ENCODE results near the gene CDH23.

Gene CDH23

GRCh38 chr10:71748671-71749191, 352.0 kb downstream of the CDH23 start:
- no peaks in the 10 kb centered on the region for H3K9me3 ChIP-seq (ENCODE audit: insufficient read depth, low read depth, low read length)
- no peaks in the 10 kb centered on the region for H3K79me2 ChIP-seq (ENCODE audit: control insufficient read depth, insufficient read depth, low read length, poor library complexity)
- peaks cover 6 to 10% of the 10 kb centered on the region in 2 experiments for H3K4me1 ChIP-seq (ENCODE audit: control insufficient read depth in 1 of 2, insufficient read depth in 2 of 2, low read length in 2 of 2)
- H3K14ac ChIP-seq (ENCODE audit: low read length) = no peak overlapping the region
- no peak overlapping the region for H4K91ac ChIP-seq (ENCODE audit: low read depth, low read length)
- H2BK120ac ChIP-seq (ENCODE audit: insufficient read depth, low read length, poor library complexity) = no peak overlapping the region
- no peaks in the 10 kb centered on the region for H3K27me3 ChIP-seq (ENCODE audit: insufficient read depth, low read length)
- WGBS (ENCODE audit: extremely low coverage, insufficient coverage, insufficient read length) = no CpG with 5 or more reads among the region's 15 CpGs
- H2BK5ac ChIP-seq (ENCODE audit: low read depth, low read length, poor library complexity) = no peak overlapping the region
- H3K9ac ChIP-seq (ENCODE audit: low read length) = no peak overlapping the region
- H3K23ac ChIP-seq (ENCODE audit: low read length) = no peak overlapping the region
- H3K36me3 ChIP-seq (ENCODE audit: control insufficient read depth in 1 of 2, insufficient read depth in 2 of 2, low read length in 2 of 2) = no peaks in the 10 kb centered on the region
- H3K79me1 ChIP-seq (ENCODE audit: low read length) = no peaks in the 10 kb centered on the region
- H3K4me3 ChIP-seq (ENCODE audit: low read depth, low read length) = no peak overlapping the region
- H2AK5ac ChIP-seq (ENCODE audit: low read length) = no peak overlapping the region
- H4K8ac ChIP-seq (ENCODE audit: low read depth, low read length) = no peak overlapping the region
- no peak overlapping the region for H3K4ac ChIP-seq (ENCODE audit: low read depth, low read length)
- H2AFZ ChIP-seq (ENCODE audit: insufficient read depth, low read length, poor library complexity) = no peak overlapping the region
- peak in 1 of 2 donors; percentile 12 for DNase-seq
- no peak overlapping the region for H4K12ac ChIP-seq (ENCODE audit: low read depth, low read length)
- H3K27ac ChIP-seq (ENCODE audit: low read depth, low read length) = no peak overlapping the region
- H3K18ac ChIP-seq (ENCODE audit: low read length) = no peak overlapping the region
- H2BK12ac ChIP-seq (ENCODE audit: low read length) = no peak overlapping the region
- no peak overlapping the region for H3K4me2 ChIP-seq (ENCODE audit: low read length)

- no peak overlapping the region for H2AK5ac ChIP-seq (ENCODE audit: low read length)
- no peak overlapping the region for H3K23ac ChIP-seq (ENCODE audit: low read length)
- no peak overlapping the region for H3K9ac ChIP-seq (ENCODE audit: low read length)
- no peaks in the 10 kb centered on the region for H3K27me3 ChIP-seq (ENCODE audit: insufficient read depth, low read length)
- no peak overlapping the region for H2BK120ac ChIP-seq (ENCODE audit: insufficient read depth, low read length, poor library complexity)
- H3K79me1 ChIP-seq (ENCODE audit: low read length) = no peaks in the 10 kb centered on the region
- H3K14ac ChIP-seq (ENCODE audit: low read length) = no peak overlapping the region
- H2BK12ac ChIP-seq (ENCODE audit: low read length) = no peak overlapping the region
- no peak overlapping the region for H3K4ac ChIP-seq (ENCODE audit: low read depth, low read length)
- no peak overlapping the region for H4K91ac ChIP-seq (ENCODE audit: low read depth, low read length)
- H2AFZ ChIP-seq (ENCODE audit: insufficient read depth, low read length, poor library complexity) = no peak overlapping the region
- DNase-seq = no peak
- no peaks in the 10 kb centered on the region for H3K36me3 ChIP-seq (ENCODE audit: control insufficient read depth in 1 of 2, insufficient read depth in 2 of 2, low read length in 2 of 2)
- H3K79me2 ChIP-seq (ENCODE audit: control insufficient read depth, insufficient read depth, low read length, poor library complexity) = no peaks in the 10 kb centered on the region
- H3K18ac ChIP-seq (ENCODE audit: low read length) = no peak overlapping the region
- H3K4me2 ChIP-seq (ENCODE audit: low read length) = no peak overlapping the region
- H2BK5ac ChIP-seq (ENCODE audit: low read depth, low read length, poor library complexity) = no peak overlapping the region
- H3K9me3 ChIP-seq (ENCODE audit: insufficient read depth, low read depth, low read length) = no peaks in the 10 kb centered on the region
- no CpG with 5 or more reads among the region's 4 CpGs for WGBS (ENCODE audit: extremely low coverage, insufficient coverage, insufficient read length)
- H3K4me1 ChIP-seq (ENCODE audit: control insufficient read depth in 1 of 2, insufficient read depth in 2 of 2, low read length in 2 of 2) = peaks cover 6 to 10% of the 10 kb centered on the region in 2 experiments
- no peak overlapping the region for H3K4me3 ChIP-seq (ENCODE audit: low read depth, low read length)
- no peak overlapping the region for H4K8ac ChIP-seq (ENCODE audit: low read depth, low read length)
- no peak overlapping the region for H4K12ac ChIP-seq (ENCODE audit: low read depth, low read length)
- H3K27ac ChIP-seq (ENCODE audit: low read depth, low read length) = no peak overlapping the region
Measured at GRCh38 chr10:71749396-71749795, 352.7 kb downstream of the CDH23 start.

- Histone ChIP-seq H3K14ac (ENCODE audit: low read length) (no peak overlapping the region), H3K9ac (ENCODE audit: low read length) (no peak overlapping the region), H3K79me1 (ENCODE audit: low read length) (no peaks in the 10 kb centered on the region), H4K12ac (ENCODE audit: low read depth, low read length) (no peak overlapping the region), H2BK12ac (ENCODE audit: low read length) (no peak overlapping the region), H3K4me1 (ENCODE audit: control insufficient read depth in 1 of 2, insufficient read depth in 2 of 2, low read length in 2 of 2) (peaks cover 6 to 10% of the 10 kb centered on the region in 2 experiments), H3K9me3 (ENCODE audit: insufficient read depth, low read depth, low read length) (peaks cover 2% of the 10 kb centered on the region), H2AFZ (ENCODE audit: insufficient read depth, low read length, poor library complexity) (no peak overlapping the region), H4K91ac (ENCODE audit: low read depth, low read length) (no peak overlapping the region), H3K4me3 (ENCODE audit: low read depth, low read length) (no peak overlapping the region), H3K36me3 (ENCODE audit: control insufficient read depth in 1 of 2, insufficient read depth in 2 of 2, low read length in 2 of 2) (no peaks in the 10 kb centered on the region), H2BK120ac (ENCODE audit: insufficient read depth, low read length, poor library complexity) (no peak overlapping the region), H3K27me3 (ENCODE audit: insufficient read depth, low read length) (no peaks in the 10 kb centered on the region), H2BK5ac (ENCODE audit: low read depth, low read length, poor library complexity) (no peak overlapping the region), H3K23ac (ENCODE audit: low read length) (no peak overlapping the region), H3K4ac (ENCODE audit: low read depth, low read length) (no peak overlapping the region), H3K18ac (ENCODE audit: low read length) (no peak overlapping the region), H4K8ac (ENCODE audit: low read depth, low read length) (no peak overlapping the region), H3K79me2 (ENCODE audit: control insufficient read depth, insufficient read depth, low read length, poor library complexity) (no peaks in the 10 kb centered on the region), H2AK5ac (ENCODE audit: low read length) (no peak overlapping the region), H3K4me2 (ENCODE audit: low read length) (no peak overlapping the region), H3K27ac (ENCODE audit: low read depth, low read length) (no peak overlapping the region)
- no peak for DNase-seq
- no CpG with 5 or more reads among the region's 15 CpGs for WGBS (ENCODE audit: extremely low coverage, insufficient coverage, insufficient read length)
Measured at GRCh38 chr10:71750124-71750841, 353.6 kb downstream of the CDH23 start.

- no peaks in the 10 kb centered on the region for H3K79me2 ChIP-seq (ENCODE audit: control insufficient read depth, insufficient read depth, low read length, poor library complexity)
- no peaks in the 10 kb centered on the region for H3K27me3 ChIP-seq (ENCODE audit: insufficient read depth, low read length)
- no peak overlapping the region for H3K4me2 ChIP-seq (ENCODE audit: low read length)
- H3K4ac ChIP-seq (ENCODE audit: low read depth, low read length) = no peak overlapping the region
- H3K9ac ChIP-seq (ENCODE audit: low read length) = no peak overlapping the region
- no peak overlapping the region for H3K4me3 ChIP-seq (ENCODE audit: low read depth, low read length)
- H3K23ac ChIP-seq (ENCODE audit: low read length) = no peak overlapping the region
- H3K79me1 ChIP-seq (ENCODE audit: low read length) = no peaks in the 10 kb centered on the region
- no peak overlapping the region for H3K18ac ChIP-seq (ENCODE audit: low read length)
- peaks cover 6 to 10% of the 10 kb centered on the region in 2 experiments for H3K4me1 ChIP-seq (ENCODE audit: control insufficient read depth in 1 of 2, insufficient read depth in 2 of 2, low read length in 2 of 2)
- H2AK5ac ChIP-seq (ENCODE audit: low read length) = no peak overlapping the region
- H3K36me3 ChIP-seq (ENCODE audit: control insufficient read depth in 1 of 2, insufficient read depth in 2 of 2, low read length in 2 of 2) = no peaks in the 10 kb centered on the region
- no CpG with 5 or more reads among the region's 5 CpGs for WGBS (ENCODE audit: extremely low coverage, insufficient coverage, insufficient read length)
- H3K14ac ChIP-seq (ENCODE audit: low read length) = no peak overlapping the region
- no peak overlapping the region for H2BK5ac ChIP-seq (ENCODE audit: low read depth, low read length, poor library complexity)
- no peak overlapping the region for H2AFZ ChIP-seq (ENCODE audit: insufficient read depth, low read length, poor library complexity)
- no peak overlapping the region for H4K91ac ChIP-seq (ENCODE audit: low read depth, low read length)
- H3K27ac ChIP-seq (ENCODE audit: low read depth, low read length) = no peak overlapping the region
- no peak overlapping the region for H2BK120ac ChIP-seq (ENCODE audit: insufficient read depth, low read length, poor library complexity)
- no peak overlapping the region for H4K12ac ChIP-seq (ENCODE audit: low read depth, low read length)
- H3K9me3 ChIP-seq (ENCODE audit: insufficient read depth, low read depth, low read length) = peaks cover 2% of the 10 kb centered on the region
- H4K8ac ChIP-seq (ENCODE audit: low read depth, low read length) = no peak overlapping the region
- no peak overlapping the region for H2BK12ac ChIP-seq (ENCODE audit: low read length)
- no peak for DNase-seq
Measured at GRCh38 chr10:71750986-71751385, 354.3 kb downstream of the CDH23 start.
